Renal pelvis (tissue), 4 donors: ENCODE data around the gene FCRL6. TPM values are rescaled to one million over a fixed set of nuclear protein-coding genes. Genes with fewer than 3 reads are reported as not detected.

Experiments
- DNase-seq: peaks from one replicate; pipeline ENCODE4 v3.0.0-alpha.2; 2013
- polyA plus RNA-seq, 3 donors: library from polyadenylated mRNA; unstranded; fragments of 120-200 nt; gene quantifications; one replicate each; pipeline ENCODE4 v1.2.1, GENCODE V29; 2013; ENCODE audit not compliant: insufficient read length in 3 of 3

Gene FCRL6
- polyA plus RNA-seq, 3 donors: 0.33 to 0.67 (median 0.48) TPM

- no peak for DNase-seq
These were observed 33.8 kb downstream of the FCRL6 start for GRCh38 chr1:159835862-159836525.

- DNase-seq: no peak
These were observed 36.6 kb downstream of the FCRL6 start for GRCh38 chr1:159838715-159839114.

GRCh38 chr1:159839116-159839849 lies 37.1 kb downstream of the FCRL6 start:
- no peak for DNase-seq

GRCh38 chr1:159841749-159842148 lies 39.6 kb downstream of the FCRL6 start:
- DNase-seq: no peak

GRCh38 chr1:159843459-159843858 lies 41.3 kb downstream of the FCRL6 start:
- DNase-seq: no peak

GRCh38 chr1:159845751-159846629 lies 43.8 kb downstream of the FCRL6 start:
- peak; percentile 51 for DNase-seq

GRCh38 chr1:159847231-159847630 lies 45.1 kb downstream of the FCRL6 start:
- DNase-seq: no peak

GRCh38 chr1:159848326-159848725 lies 46.2 kb downstream of the FCRL6 start:
- DNase-seq: no peak

- DNase-seq: no peak
These were observed 47.6 kb downstream of the FCRL6 start for GRCh38 chr1:159849626-159850366.

GRCh38 chr1:159851407-159851806 lies 49.2 kb downstream of the FCRL6 start:
- no peak for DNase-seq

GRCh38 chr1:159853417-159854115 lies 51.4 kb downstream of the FCRL6 start:
- no peak for DNase-seq

GRCh38 chr1:159854116-159854692 lies 52.0 kb downstream of the FCRL6 start:
- peak; percentile 54 for DNase-seq

GRCh38 chr1:159854693-159855192 lies 52.6 kb downstream of the FCRL6 start:
- peak; percentile 82 for DNase-seq

GRCh38 chr1:159855709-159856108 lies 53.5 kb downstream of the FCRL6 start:
- DNase-seq: no peak

GRCh38 chr1:159856576-159856975 lies 54.4 kb downstream of the FCRL6 start:
- DNase-seq: no peak

- no peak for DNase-seq
These were observed 55.7 kb downstream of the FCRL6 start for GRCh38 chr1:159857889-159858288.

GRCh38 chr1:159859767-159860322 lies 57.7 kb downstream of the FCRL6 start:
- DNase-seq: no peak

GRCh38 chr1:159860456-159860855 lies 58.3 kb downstream of the FCRL6 start:
- DNase-seq: no peak

- DNase-seq: no peak
These were observed 59.1 kb downstream of the FCRL6 start for GRCh38 chr1:159861218-159861617.

- DNase-seq: no peak
These were observed 59.9 kb downstream of the FCRL6 start for GRCh38 chr1:159862031-159862430.
